ENCODE results near the gene MUC4.

DNA sequence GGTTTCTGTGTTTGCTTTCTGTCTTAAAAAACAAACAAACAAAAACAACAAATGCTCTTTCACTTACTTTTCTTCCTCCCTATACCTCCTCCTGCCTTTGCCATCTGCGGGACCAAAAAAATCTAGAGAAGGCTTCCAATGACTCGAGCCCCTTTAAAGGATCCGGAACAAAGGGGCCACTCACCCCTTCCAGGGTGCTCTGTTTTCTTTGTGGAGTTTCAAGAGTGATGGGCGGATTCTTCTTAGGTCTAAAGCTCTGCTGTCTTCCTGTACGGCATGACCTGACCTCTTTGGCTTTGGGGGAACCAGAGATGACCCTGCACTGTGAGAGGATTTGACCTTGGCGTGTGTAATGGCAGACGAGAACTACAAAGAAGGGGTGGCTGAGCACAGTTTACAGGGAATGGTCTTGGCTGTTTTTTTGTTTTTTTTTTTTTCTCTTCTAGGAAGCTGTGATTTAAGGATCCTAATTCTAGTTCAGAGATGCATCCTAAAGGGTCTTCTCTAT, 93.2 kb downstream of the MUC4 start:
- TF ChIP-seq FOXM1 (IDR thresholded peaks at IDR 0.05; ENCODE audit: low read depth), result no peak
- no peak for TF ChIP-seq CTCF (IDR thresholded peaks at IDR 0.05)
- TF ChIP-seq SIN3A (IDR thresholded peaks at IDR 0.05; ENCODE audit: borderline replicate concordance, low read depth, low read length), result no peak
- no peak for TF ChIP-seq RCOR1 (IDR thresholded peaks at IDR 0.05; ENCODE audit: low read length)
- TF ChIP-seq EP300 (IDR thresholded peaks at IDR 0.05; ENCODE audit: borderline replicate concordance in 1 of 2, low read depth in 1 of 2, low read length in 1 of 2), result no peak
